Gastroesophageal sphincter (tissue), 4 donors: ENCODE data around the gene RAB11FIP3. TPM values are rescaled to one million over a fixed set of nuclear protein-coding genes. Genes with fewer than 3 reads are reported as not detected.

Source experiments
- ATAC-seq: fragments of 150-250 bp; one replicate; pipeline ENCODE4 v1.9.1; 2016; ENCODE audit warnings: mild to moderate bottlenecking, moderate library complexity
- H3K27ac ChIP-seq, 4 donors: fragments of 200-600 bp; sonication (generic) in 3 of 4; 1 replicate in 3 of 4; 2 replicates in 1 of 4; pipeline ENCODE4 v1.5.1; 2016 to 2019
- H3K27me3 ChIP-seq: fragments of 200-600 bp; sonication (generic); one replicate; pipeline ENCODE4 v1.5.1; 2019
- H3K36me3 ChIP-seq, 2 donors: fragments of 200-600 bp; sonication (generic); one replicate each; pipeline ENCODE4 v1.5.1; 2019; ENCODE audit warnings: control low read depth in 1 of 2
- H3K4me1 ChIP-seq, 3 donors: fragments of 200-600 bp; sonication (generic); 1 replicate in 2 of 3; 2 replicates in 1 of 3; pipeline ENCODE4 v1.5.1; 2016 to 2019; ENCODE audit warnings: control low read depth in 2 of 3
- H3K4me3 ChIP-seq, 2 donors: fragments of 200-600 bp; sonication (generic); one replicate each; pipeline ENCODE4 v1.5.1; 2019; ENCODE audit warnings: mild to moderate bottlenecking in 1 of 2, moderate library complexity in 1 of 2
- H3K9me3 ChIP-seq, 3 donors: fragments of 200-600 bp; sonication (generic); one replicate each; pipeline ENCODE4 v1.5.1; 2017 to 2019; ENCODE audit warnings: control low read depth in 2 of 3
- CTCF ChIP-seq, 4 experiments: fragments of 200-600 bp in 2 of 4; fragments of 450-650 bp in 2 of 4; sonication (generic) in 1 of 4; IDR thresholded peaks; one replicate each; pipeline ENCODE4 v1.5.1; 2017 to 2019; ENCODE audit warnings: antibody characterized with exemption in 4 of 4, mild to moderate bottlenecking in 2 of 4, moderate library complexity in 2 of 4
- EP300 ChIP-seq: sonication (generic); formaldehyde crosslinking; IDR thresholded peaks from one replicate; pipeline ENCODE4 v1.6.1; 2017; ENCODE audit warnings: antibody characterized with exemption, mild to moderate bottlenecking
- POLR2A ChIP-seq, 2 donors: fragments of 450-650 bp; IDR thresholded peaks; one replicate each; pipeline ENCODE4 v1.6.1; 2017; ENCODE audit warnings: antibody characterized with exemption in 2 of 2, mild to moderate bottlenecking in 2 of 2, moderate library complexity in 1 of 2
- POLR2AphosphoS5 ChIP-seq: sonication (generic); formaldehyde crosslinking; IDR thresholded peaks from one replicate; pipeline ENCODE4 v1.6.1; 2017; ENCODE audit warnings: antibody characterized with exemption
- WGBS, 2 donors: methylation state at CpG; one replicate each; pipeline ENCODE4 v1.1.5; 2018; ENCODE audit warnings: low coverage in 1 of 2; 5-methylcytosine and 5-hydroxymethylcytosine counted together
- total RNA-seq, 4 donors: library from RNA; depleted of rRNA; stranded (reverse); fragments of >200 nt; gene quantifications; one replicate each; pipeline ENCODE4 v1.1.0, GENCODE V29; 2016

Gene RAB11FIP3
- total RNA-seq, 4 donors from 2014 or later = 47.4 to 88.9 (median 58.6) TPM

- ATAC-seq = no peak
- H3K4me1 ChIP-seq = peaks cover 0 to 6% (median 0%) of the 10 kb centered on the region in 3 donors
- peaks cover 0 to 10% of the 10 kb centered on the region in 2 donors for H3K36me3 ChIP-seq
- no peaks in the 10 kb centered on the region for H3K9me3 ChIP-seq
- H3K4me3 ChIP-seq = no peak overlapping the region
- WGBS, 2 donors = 95% methylated on average over 6 of the region's 6 CpGs; no CpG with 5 or more reads in 1 of the 2 donors
- no peak overlapping the region for H3K27ac ChIP-seq
- no peaks in the 10 kb centered on the region for H3K27me3 ChIP-seq
- TF ChIP-seq CTCF (IDR thresholded peaks at IDR 0.05) (no peak), EP300 (no peak)
Measured at GRCh38 chr16:441447-441846, 16.0 kb downstream of the RAB11FIP3 start.

GRCh38 chr16:442976-443375, 17.5 kb downstream of the RAB11FIP3 start:
- 77 to 87% methylated on average over 5 to 6 of the region's 6 CpGs for WGBS, 2 donors

GRCh38 chr16:444027-444426, 18.6 kb downstream of the RAB11FIP3 start:
- Histone ChIP-seq H3K36me3 (peaks cover 0 to 10% of the 10 kb centered on the region in 2 donors), H3K4me3 (no peak overlapping the region), H3K27ac (no peak overlapping the region), H3K4me1 (peaks cover 0 to 6% (median 0%) of the 10 kb centered on the region in 3 donors), H3K27me3 (no peaks in the 10 kb centered on the region), H3K9me3 (no peaks in the 10 kb centered on the region)
- ATAC-seq = no peak
- 72 to 89% methylated on average over 2 to 10 of the region's 10 CpGs for WGBS, 2 donors
- TF ChIP-seq POLR2AphosphoS5 (no peak), CTCF (IDR thresholded peaks at IDR 0.05) (no peak)

More at GRCh38 chr16:442976-443375, 17.5 kb downstream of the RAB11FIP3 start:
- Histone ChIP-seq H3K9me3 (no peaks in the 10 kb centered on the region), H3K36me3 (peaks cover 0 to 10% of the 10 kb centered on the region in 2 donors), H3K27me3 (no peaks in the 10 kb centered on the region), H3K27ac (no peak overlapping the region), H3K4me1 (peaks cover 0 to 6% (median 0%) of the 10 kb centered on the region in 3 donors), H3K4me3 (no peak overlapping the region)
- no peak for ATAC-seq
- TF ChIP-seq CTCF (IDR thresholded peaks at IDR 0.05) (no peak), POLR2AphosphoS5 (no peak), EP300 (no peak), POLR2A (IDR thresholded peaks at IDR 0.05) (no peak)

- Histone ChIP-seq H3K4me1 (peaks cover 0 to 9% (median 0%) of the 10 kb centered on the region in 3 donors), H3K27ac (no peak overlapping the region), H3K27me3 (no peaks in the 10 kb centered on the region), H3K9me3 (no peaks in the 10 kb centered on the region), H3K36me3 (peaks cover 0 to 7% of the 10 kb centered on the region in 2 donors), H3K4me3 (no peak overlapping the region)
- TF ChIP-seq POLR2A (IDR thresholded peaks at IDR 0.05) (no peak), EP300 (no peak), CTCF (IDR thresholded peaks at IDR 0.05) (no peak), POLR2AphosphoS5 (no peak)
- no peak for ATAC-seq
- WGBS, 2 donors = 67% methylated on average over 2 of the region's 4 CpGs; no CpG with 5 or more reads in 1 of the 2 donors
Measured at GRCh38 chr16:445566-445965, 20.1 kb downstream of the RAB11FIP3 start.

- ATAC-seq = no peak
- peaks cover 0 to 18% (median 0%) of the 10 kb centered on the region in 3 donors for H3K4me1 ChIP-seq
- no peaks in the 10 kb centered on the region for H3K36me3 ChIP-seq
- H3K27ac ChIP-seq = no peak overlapping the region
- H3K27me3 ChIP-seq = no peaks in the 10 kb centered on the region
- TF ChIP-seq POLR2AphosphoS5 = no peak
- TF ChIP-seq EP300 = no peak
- no peak for TF ChIP-seq CTCF (IDR thresholded peaks at IDR 0.05)
- TF ChIP-seq POLR2A (IDR thresholded peaks at IDR 0.05) = no peak
- H3K4me3 ChIP-seq = no peak overlapping the region
- H3K9me3 ChIP-seq = no peaks in the 10 kb centered on the region
- WGBS, 2 donors = 85 to 91% methylated on average over 3 to 4 of the region's 8 CpGs
Measured at GRCh38 chr16:450385-450784, 24.9 kb downstream of the RAB11FIP3 start.
